ENCODE results near the gene SREBF1.
"Not testable (repeated sequence)": the region's sequence is repeated elsewhere in the genome, so short reads cannot be mapped to it uniquely, and the experiment has no call there.

SREBF1 gene

DNA sequence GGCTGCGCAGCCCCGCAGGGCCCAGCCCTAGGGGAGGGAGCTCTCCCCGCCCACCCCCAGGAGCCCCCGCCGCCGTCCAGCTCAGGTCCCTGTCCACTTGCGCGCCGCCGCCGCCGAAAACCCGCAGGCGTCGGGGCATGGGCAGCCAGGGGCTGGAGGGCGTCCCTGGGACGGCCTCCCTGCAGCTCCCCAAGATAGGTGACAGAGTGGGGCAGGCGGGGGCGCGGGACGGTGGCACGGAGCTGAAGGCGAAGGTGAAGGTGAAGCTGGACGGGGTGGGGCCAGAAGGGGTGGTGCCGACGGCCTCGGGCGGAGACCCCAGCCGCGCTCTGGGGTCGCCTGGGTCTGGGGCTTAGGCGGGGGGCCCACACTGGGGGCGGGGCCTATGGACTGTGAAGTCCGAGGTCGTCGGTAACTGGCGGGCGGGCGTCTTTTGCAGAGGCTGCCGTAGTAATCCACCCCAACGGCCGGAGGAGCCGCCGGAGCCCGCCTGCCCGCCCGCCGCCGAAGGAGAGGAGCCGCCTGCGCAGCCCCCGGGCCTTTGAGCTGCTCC, 27.2 kb downstream of the SREBF1 start:
- DNase-seq: no peak

DNA sequence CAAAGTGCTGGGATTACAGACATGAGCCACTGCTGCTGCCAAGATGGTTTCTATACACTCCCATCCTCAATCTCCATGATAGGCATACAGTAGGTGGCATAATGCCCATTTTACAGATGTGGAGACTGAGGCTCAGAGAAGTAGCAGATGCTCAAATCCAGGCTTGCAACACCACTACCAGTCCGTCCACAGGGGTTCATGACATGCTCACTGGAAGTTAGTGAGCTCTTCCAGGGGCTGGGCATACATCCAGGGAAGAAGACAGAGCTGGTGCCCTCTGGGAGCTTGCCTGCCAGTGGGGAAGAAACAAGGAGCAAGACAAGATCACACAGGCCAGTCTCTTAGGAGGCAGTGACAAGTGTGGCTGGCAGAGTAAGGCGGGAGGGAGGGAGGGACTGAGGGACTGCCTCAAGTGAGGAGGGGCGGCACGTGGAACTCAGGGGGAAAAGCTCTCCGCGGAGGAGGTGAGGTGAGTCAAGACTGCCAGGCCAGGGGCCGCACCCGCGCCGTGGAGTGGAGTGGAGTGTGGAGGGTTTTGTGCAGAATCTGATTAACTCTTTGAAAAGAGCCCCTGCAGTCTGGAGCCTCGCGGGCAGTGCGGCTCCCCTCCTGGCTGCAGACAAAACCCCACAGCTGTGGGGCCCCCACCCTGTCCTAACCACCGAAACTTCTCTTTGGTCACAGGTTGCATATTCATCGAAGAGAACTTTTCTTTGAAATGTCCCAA, 27.9 kb downstream of the SREBF1 start:
- no peak for DNase-seq

DNA sequence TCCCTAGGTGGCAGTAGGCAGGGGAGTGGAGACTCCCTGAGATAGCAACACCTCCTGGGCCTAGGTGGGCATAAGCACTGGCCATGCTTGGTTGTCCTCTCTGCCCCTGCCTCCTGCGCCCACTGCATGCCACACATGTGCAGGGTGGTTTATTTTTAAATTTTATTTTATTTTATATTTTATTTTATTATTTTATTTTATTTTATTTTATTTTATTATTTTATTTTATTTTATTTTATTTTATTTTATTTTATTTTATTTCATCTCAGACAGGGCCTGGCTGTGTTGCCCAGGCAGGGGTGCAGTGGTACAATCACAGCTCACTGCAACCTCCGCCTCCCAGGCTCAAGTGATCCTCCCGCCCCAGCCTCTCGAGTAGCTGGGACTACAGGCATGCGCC, 28.6 kb downstream of the SREBF1 start:
- not testable (repeated sequence) for DNase-seq

DNA sequence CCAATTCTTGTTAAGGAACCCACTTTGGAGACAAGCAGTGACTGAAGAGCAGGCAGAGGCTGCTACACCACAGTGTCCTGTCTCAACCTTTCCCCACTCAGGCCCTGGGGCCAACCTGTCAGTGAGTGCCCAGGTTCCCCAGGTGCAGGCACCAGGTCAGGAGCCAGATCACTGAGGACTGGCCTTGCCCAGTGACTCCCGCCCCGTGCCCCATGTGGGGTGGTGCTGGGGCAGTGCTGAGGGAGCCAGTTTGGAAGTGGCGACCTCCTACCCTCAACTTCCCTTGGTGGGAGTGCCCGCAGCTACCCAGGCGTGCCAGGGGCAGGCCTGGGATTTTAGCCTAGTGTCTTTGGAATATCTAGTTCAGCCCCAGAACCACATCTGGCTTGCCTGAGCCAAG, 29.3 kb downstream of the SREBF1 start:
- DNase-seq: no peak

DNA sequence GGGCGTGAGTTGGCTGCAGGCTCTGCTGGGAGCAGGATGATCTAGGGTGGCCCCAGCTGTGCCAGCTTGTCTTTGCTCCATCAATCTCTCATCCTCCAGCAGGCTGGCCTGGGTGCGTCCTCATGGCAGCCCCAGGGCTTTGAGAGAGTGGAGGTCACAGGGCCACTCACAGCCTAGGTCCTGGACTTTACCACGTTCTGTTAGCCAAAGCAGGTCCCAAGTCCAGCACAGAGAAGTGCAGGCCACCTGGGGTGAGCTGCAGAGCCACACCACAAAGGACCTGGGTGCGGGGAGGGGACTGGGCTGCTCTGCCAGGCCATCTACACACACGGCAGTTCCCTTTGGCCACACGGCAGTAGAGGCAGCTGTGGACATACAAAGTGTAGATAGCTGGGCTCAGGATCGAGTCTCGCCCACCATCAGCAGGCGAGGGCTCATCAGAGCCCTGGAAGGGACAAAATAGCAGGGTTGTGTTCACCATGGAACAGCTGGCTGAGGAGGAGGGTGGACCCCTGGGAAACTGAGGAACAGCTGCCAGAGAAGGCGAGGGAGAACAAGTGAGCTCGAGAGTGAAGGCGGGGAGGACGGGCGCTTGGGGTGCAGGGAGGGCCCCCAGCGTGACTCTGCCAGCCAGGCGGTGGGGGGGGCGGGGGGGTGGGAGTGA, 30.0 kb downstream of the SREBF1 start:
- no peak for DNase-seq

DNA sequence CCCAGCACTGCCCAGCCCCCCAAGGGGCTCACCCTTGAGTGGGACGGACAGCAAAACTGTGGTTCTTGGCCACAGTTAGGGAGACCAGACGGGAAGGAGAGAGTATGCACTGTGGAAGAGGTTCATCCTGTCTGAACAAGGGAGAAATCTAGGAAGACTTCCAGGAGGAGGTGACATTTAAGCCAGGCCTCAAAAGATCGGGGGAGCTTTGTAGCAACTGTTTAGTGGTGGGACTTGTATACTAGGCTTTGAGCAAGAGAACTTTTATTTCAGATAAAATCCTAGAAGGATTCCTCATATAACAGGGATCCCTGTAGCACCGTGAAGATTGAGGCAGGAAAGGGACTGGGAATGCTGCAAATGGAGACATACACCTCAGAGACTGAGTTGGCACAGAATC, 30.8 kb downstream of the SREBF1 start:
- DNase-seq: no peak

DNA sequence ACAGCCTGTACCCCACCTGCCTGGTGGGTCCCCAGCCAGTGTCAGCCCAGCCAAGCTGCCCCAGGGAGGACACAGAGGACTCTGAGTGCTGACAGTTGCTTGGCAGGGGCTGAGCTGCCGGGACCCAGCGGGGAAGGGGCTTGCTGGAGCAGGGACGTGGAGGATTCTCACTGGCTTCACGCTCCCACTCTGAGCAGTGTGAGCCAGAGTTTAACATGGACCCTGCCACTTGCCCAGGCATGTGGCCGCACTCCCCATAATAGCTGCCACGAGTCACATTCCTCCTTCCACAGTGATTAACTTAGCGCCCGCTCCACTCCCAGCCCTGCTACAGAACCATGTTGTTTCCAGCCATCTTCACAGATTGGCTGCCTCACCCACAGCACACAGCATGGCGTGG, 31.2 kb downstream of the SREBF1 start:
- no peak for DNase-seq

DNA sequence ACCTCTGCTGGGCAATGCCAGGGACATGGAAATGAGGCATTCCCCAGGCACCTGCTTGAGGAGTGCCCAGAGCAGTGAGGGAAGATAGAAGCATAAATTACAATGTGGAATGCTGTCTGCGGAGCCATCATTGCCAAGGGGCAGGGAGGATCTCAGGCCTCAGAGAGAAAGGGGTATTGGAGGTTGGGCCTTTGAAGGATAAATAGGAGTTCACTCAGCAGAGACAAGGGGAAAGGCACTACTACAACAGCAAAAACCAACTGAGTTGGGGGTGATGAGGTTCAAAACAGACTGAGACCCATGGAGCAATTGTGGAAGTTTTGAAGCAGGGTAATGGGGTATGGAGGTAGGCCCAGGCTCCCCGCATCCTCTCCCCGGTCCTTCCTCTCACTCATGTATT, 32.8 kb downstream of the SREBF1 start:
- no peak for DNase-seq

- no peak for DNase-seq
Observed at GRCh38 chr17:17801800-17802481, 34.8 kb downstream of the SREBF1 start.

- no peak for DNase-seq
Observed at GRCh38 chr17:17800504-17801021, 36.2 kb downstream of the SREBF1 start.

DNA sequence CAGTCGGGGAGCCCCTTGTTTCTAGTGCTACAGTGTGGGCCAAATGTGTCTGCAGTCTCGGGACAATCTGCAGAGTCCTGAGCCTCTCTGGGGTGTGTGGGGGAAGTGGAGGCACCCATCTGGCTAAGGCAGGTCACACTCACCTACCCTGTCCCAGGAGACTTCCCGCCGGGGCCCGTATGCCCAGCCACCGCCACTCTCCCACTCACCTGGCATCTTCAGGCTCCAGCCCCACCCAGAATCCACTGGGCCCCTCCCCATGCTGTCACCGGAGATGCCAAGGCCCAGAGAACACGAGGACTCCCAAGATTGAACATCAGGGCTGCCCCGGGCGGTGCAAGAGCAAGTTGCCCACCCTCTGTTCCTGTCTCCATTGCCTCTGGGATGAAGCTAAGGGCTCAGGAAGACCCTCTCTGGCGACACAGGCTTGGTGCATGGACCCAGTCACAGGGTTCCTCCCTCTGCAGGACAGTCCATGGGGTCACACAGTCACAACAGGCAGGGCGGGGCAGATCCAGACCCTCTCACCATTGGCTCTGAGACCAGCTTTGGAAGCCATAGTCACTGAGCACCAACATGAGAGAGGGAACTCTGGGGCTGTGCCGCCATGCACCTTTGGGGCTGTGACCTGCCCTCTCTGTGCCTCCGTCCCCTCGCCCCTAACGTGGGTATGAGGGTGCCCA, 38.1 kb downstream of the SREBF1 start:
- no peak for DNase-seq

- DNase-seq: no peak
Observed at GRCh38 chr17:17798010-17798556, 38.7 kb downstream of the SREBF1 start.

- no peak for DNase-seq
Observed at GRCh38 chr17:17797119-17797809, 39.5 kb downstream of the SREBF1 start.

DNA sequence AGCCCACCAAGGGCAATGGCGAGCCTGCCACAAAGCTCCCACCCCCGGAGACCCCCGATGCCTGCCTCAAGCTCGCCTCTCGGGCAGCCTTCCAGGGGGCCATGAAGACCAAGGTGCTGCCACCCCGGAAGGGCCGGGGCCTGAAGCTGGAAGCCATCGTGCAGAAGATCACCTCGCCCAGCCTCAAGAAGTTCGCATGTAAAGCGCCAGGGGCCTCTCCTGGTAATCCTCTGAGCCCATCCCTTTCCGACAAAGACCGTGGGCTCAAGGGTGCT, 40.1 kb downstream of the SREBF1 start:
- no peak for DNase-seq

DNA sequence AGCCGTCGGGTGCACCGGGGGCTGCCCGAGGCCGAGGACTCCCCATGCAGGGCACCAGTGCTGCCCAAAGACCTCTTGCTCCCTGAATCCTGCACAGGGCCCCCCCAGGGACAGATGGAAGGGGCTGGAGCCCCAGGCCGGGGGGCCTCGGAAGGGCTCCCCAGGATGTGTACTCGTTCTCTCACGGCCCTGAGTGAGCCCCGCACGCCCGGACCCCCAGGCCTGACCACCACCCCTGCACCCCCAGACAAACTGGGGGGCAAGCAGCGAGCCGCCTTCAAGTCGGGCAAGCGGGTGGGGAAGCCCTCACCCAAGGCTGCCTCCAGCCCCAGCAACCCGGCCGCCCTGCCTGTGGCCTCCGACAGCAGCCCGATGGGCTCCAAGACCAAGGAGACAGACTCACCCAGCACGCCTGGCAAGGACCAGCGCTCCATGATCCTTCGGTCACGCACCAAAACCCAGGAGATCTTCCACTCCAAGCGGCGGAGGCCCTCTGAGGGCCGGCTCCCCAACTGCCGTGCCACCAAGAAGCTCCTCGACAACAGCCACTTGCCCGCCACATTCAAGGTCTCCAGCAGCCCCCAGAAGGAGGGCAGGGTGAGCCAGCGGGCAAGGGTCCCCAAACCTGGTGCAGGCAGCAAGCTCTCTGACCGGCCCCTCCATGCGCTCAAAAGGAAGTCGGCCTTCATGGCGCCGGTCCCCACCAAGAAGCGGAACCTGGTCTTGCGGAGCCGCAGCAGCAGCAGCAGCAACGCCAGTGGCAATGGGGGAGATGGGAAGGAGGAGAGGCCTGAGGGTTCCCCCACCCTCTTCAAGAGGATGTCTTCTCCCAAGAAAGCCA, 40.6 kb downstream of the SREBF1 start:
- DNase-seq: no peak

DNA sequence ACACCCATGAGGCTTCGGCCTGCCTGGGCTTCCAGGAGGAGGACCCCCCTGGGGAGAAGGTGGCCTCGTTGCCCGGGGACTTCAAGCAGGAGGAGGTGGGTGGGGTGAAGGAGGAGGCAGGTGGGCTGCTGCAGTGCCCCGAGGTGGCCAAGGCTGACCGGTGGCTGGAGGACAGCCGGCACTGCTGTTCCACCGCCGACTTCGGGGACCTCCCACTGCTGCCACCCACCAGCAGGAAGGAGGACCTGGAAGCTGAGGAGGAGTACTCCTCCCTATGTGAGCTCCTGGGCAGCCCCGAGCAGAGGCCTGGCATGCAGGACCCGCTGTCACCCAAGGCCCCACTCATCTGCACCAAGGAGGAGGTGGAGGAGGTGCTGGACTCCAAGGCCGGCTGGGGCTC, 41.5 kb downstream of the SREBF1 start:
- no peak for DNase-seq

- DNase-seq: no peak
Observed at GRCh38 chr17:17794382-17794781, 42.4 kb downstream of the SREBF1 start.

GRCh38 chr17:17793378-17794214, 43.2 kb downstream of the SREBF1 start:
- no peak for DNase-seq

GRCh38 chr17:17792551-17793377, 44.0 kb downstream of the SREBF1 start:
- no peak for DNase-seq
